Heart right ventricle (tissue), 16 donors: Measurements from ENCODE around the gene SBNO1. TPM values are rescaled to one million over a fixed set of nuclear protein-coding genes. Genes with fewer than 3 reads are reported as not detected.
A peak's percentile ranks its signal among the peaks of the same experiment; 100 is the strongest.

Experiments used
- ATAC-seq, 8 donors: fragments of 200-7000 bp; cut with Tn5 transposase; one replicate each; pipeline ENCODE4 v1.9.1; 2020; ENCODE audit warnings: mild to moderate bottlenecking in 8 of 8, moderate library complexity in 8 of 8, moderate number of reproducible peaks in 1 of 8
- DNase-seq, 2 donors: peaks; one replicate each; pipeline ENCODE4 v3.0.0-alpha.2; 2020
- H3K27ac ChIP-seq, 10 donors: fragments of 200-600 bp; sonication (generic) in 2 of 10; one replicate each; pipeline versions ENCODE4 v1.5.0 to v1.8.0; 2020 to 2022; ENCODE audit warnings: mild to moderate bottlenecking in 3 of 10
- H3K27me3 ChIP-seq, 7 donors: fragments of 200-600 bp; one replicate each; pipeline ENCODE4 v1.8.0; 2021 to 2022; ENCODE audit warnings: mild to moderate bottlenecking in 2 of 7
- H3K36me3 ChIP-seq, 9 donors: fragments of 200-600 bp; sonication (generic) in 1 of 9; one replicate each; pipeline versions ENCODE4 v1.5.0 to v1.8.0; 2020 to 2022; ENCODE audit warnings: mild to moderate bottlenecking in 2 of 9
- H3K4me1 ChIP-seq, 9 donors: fragments of 200-600 bp; sonication (generic) in 1 of 9; one replicate each; pipeline versions ENCODE4 v1.5.0 to v1.8.0; 2020 to 2022; ENCODE audit warnings: mild to moderate bottlenecking in 4 of 9
- H3K4me3 ChIP-seq, 10 donors: fragments of 200-600 bp; sonication (generic) in 2 of 10; one replicate each; pipeline versions ENCODE4 v1.5.0 to v1.8.0; 2020 to 2022; ENCODE audit warnings: mild to moderate bottlenecking in 7 of 10, moderate library complexity in 2 of 10
- H3K9me3 ChIP-seq, 11 donors: fragments of 200-600 bp in 10 of 11; sonication (generic) in 2 of 11; one replicate each; pipeline versions ENCODE4 v1.5.0 to v1.8.0; 2013 to 2022; ENCODE audit warnings: mild to moderate bottlenecking in 2 of 11, control low read depth in 1 of 11, moderate library complexity in 1 of 11
- CTCF ChIP-seq, 9 donors: fragments of 200-600 bp; sonication (generic) in 2 of 9; IDR thresholded peaks; one replicate each; pipeline versions ENCODE4 v1.5.0 to v1.8.0; 2021 to 2022; ENCODE audit warnings: antibody characterized with exemption in 9 of 9, mild to moderate bottlenecking in 5 of 9, moderate library complexity in 1 of 9
- WGBS, 2 donors: extraction: QIAGEN DNeasy Blood & Tissue Kit; methylation state at CpG; one replicate each; pipeline ENCODE4 v1.1.7; 2013; ENCODE audit warnings: inconsistent platforms in 1 of 2; 5-methylcytosine and 5-hydroxymethylcytosine counted together
- intact Hi-C, 10 donors: fragments of 100-400 bp; cut with DNase I; formaldehyde crosslinking; loops; one replicate each; pipeline versions ENCODE4 v1.11.1 to v1.14.2; 2022
- polyA plus RNA-seq, 2 donors: library from polyadenylated mRNA; stranded (reverse); fragments of 200-250 nt; gene quantifications; one replicate each; pipeline ENCODE4 v1.2.3, GENCODE V29; 2013
- total RNA-seq, 10 donors: library from RNA; stranded (reverse); fragmentation: NEBNext Ultra II Directional in 3 of 10; extraction: Animal tissue kit (Norgen Biotek cat#: 25700) in 3 of 10; gene quantifications; one replicate each; pipeline versions ENCODE4 v1.2.1 to v1.2.4, GENCODE V29; 2021 to 2023
- donor health status: Arrhythmogenic right ventricular cardiomyopathy.
- donor health status: ischemic (EF 13 %, LVEDD 7.1; RV severe dilation, severe dysfunction).
- donor health status: healthy with polysubstance abuse.
- donor health status: DM: no; HTN: yes; CAD: no.
- donor health status: DM: no; HTN: no; CAD: no.
- donor health status: ischemic (EF 25% LVEDD 6.9; RV normal size, moderate dysfunction).
- donor health status: ischemic (EF 25% LVEDD 5.7; RV mildly dilated, moderate dysfunction).
- donor health status: healthy.
- donor health status: DM: yes; HTN: yes; CAD: no.
- donor health status: Ischemic cardiomyopathy.
- donor health status: ischemic (EF 35%, LVEDD 5.7; RV mildly dilated, moderate dysfunction).
- donor health status: nonischemic (EF 11% LVEDD 7.7; RV severe dilation, severe dysfunction).
- donor health status: DM: yes; HTN: yes; CAD: no.
- donor health status: PGD.
- donor health status: ischemic (EF 29% LVEDD 5.4; RV normal size, mild dysfunction).
- donor health status: nonischemic (EF 23%, LVEDD 6.1; RV moderate dilation, normal function).

Gene SBNO1
- total and polyA plus RNA-seq, 12 donors: 4.1 to 32.1 (median 26.9) TPM

- no peaks in the 10 kb centered on the region for H3K9me3 ChIP-seq
- H3K27me3 ChIP-seq: no peaks in the 10 kb centered on the region
- no peak for TF ChIP-seq CTCF (IDR thresholded peaks at IDR 0.05)
- H3K4me1 ChIP-seq: peaks cover 12 to 55% (median 38%) of the 10 kb centered on the region in 9 donors
- H3K36me3 ChIP-seq: peaks cover 0 to 100% (median 51%) of the 10 kb centered on the region in 9 donors
- 72 to 84% methylated on average over 5 of the region's 5 CpGs for WGBS, 2 donors
- intact Hi-C loops: loop anchor here in 2 of 10 donors (10.0 kb wide), 2 partner anchors 70 to 130 kb away; no protein-coding TSS in a partner anchor
- no peak overlapping the region for H3K27ac ChIP-seq
- no peak overlapping the region for H3K4me3 ChIP-seq
- DNase-seq: no peak
- no peak for ATAC-seq
Observed at GRCh38 chr12:123395236-123395635, 30.6 kb upstream of the SBNO1 start.

DNA sequence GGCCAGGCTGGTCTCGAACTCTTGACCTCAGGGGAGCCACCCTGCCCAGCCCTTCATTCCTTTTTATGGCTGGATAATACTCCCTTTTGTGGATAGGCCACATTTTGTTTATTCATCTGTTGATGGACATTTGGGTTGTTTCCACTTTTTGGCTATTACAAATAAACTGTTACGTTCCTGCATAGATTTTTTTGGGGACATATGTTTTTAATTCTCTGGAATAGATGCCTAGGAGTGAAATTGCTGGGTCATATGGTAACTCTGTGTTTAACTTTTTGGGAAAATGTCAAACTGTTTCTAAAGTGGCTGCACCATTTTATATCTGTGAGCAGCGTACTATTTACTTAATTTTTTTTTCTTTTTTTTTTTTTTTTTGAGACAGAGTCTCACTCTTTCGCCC lies 29.1 kb upstream of the SBNO1 start:
- 89 to 92% methylated on average over 4 of the region's 4 CpGs for WGBS, 2 donors
- H3K9me3 ChIP-seq: no peaks in the 10 kb centered on the region
- peaks cover 0 to 86% (median 51%) of the 10 kb centered on the region in 9 donors for H3K36me3 ChIP-seq
- no peak overlapping the region for H3K27ac ChIP-seq
- intact Hi-C loops: loop anchor here in 5 of 10 donors (5.0 to 10.0 kb wide), 5 partner anchors 39 to 139 kb away; partner anchors contain the start of gene RILPL1 (in 1 of the 5)
- no peak for TF ChIP-seq CTCF (IDR thresholded peaks at IDR 0.05)
- no peak overlapping the region for H3K4me3 ChIP-seq
- no peak for ATAC-seq
- H3K27me3 ChIP-seq: no peaks in the 10 kb centered on the region
- H3K4me1 ChIP-seq: peaks cover 4 to 49% (median 33%) of the 10 kb centered on the region in 9 donors
- no peak for DNase-seq

GRCh38 chr12:123391546-123392343 lies 27.1 kb upstream of the SBNO1 start:
- no peaks in the 10 kb centered on the region for H3K27me3 ChIP-seq
- 75 to 76% methylated on average over 8 of the region's 8 CpGs for WGBS, 2 donors
- no peak for ATAC-seq
- H3K9me3 ChIP-seq: no peaks in the 10 kb centered on the region
- DNase-seq: no peak
- peak overlapping the region in 7 of 10 donors; percentile 17 to 96 (median 93) for H3K27ac ChIP-seq
- peaks cover 0 to 66% (median 45%) of the 10 kb centered on the region in 9 donors for H3K36me3 ChIP-seq
- H3K4me1 ChIP-seq: peaks cover 8 to 47% (median 40%) of the 10 kb centered on the region in 9 donors
- intact Hi-C loops: loop anchor here in 5 of 10 donors (5.0 to 10.0 kb wide), 5 partner anchors 41 to 141 kb away; partner anchors contain the start of gene RILPL1 (in 1 of the 5)
- peak overlapping the region in 1 of 10 donors; percentile 80 for H3K4me3 ChIP-seq
- TF ChIP-seq CTCF (IDR thresholded peaks at IDR 0.05): no peak

GRCh38 chr12:123390498-123391426 lies 26.1 kb upstream of the SBNO1 start:
- intact Hi-C loops: loop anchor here in 5 of 10 donors (5.0 to 10.0 kb wide), 5 partner anchors 42 to 142 kb away; partner anchors contain the start of gene RILPL1 (in 1 of the 5)
- ATAC-seq (no peak), DNase-seq (no peak)
- Histone ChIP-seq H3K27ac (peak overlapping the region in 9 of 10 donors; percentile 83 to 96 (median 93)), H3K4me3 (peak overlapping the region in 9 of 10 donors; percentile 68 to 80 (median 71)), H3K4me1 (peaks cover 8 to 48% (median 39%) of the 10 kb centered on the region in 9 donors), H3K36me3 (peaks cover 0 to 56% (median 36%) of the 10 kb centered on the region in 9 donors), H3K9me3 (no peaks in the 10 kb centered on the region), H3K27me3 (no peaks in the 10 kb centered on the region)
- 55 to 56% methylated on average over 23 of the region's 23 CpGs for WGBS, 2 donors
- no peak for TF ChIP-seq CTCF (IDR thresholded peaks at IDR 0.05)
